ENCODE data around the gene LRIT2. TPM values are rescaled to one million over a fixed set of nuclear protein-coding genes. Genes with fewer than 3 reads are reported as not detected.
A peak's percentile ranks its signal among the peaks of the same experiment; 100 is the strongest.
"Not testable (repeated sequence)": the region's sequence is repeated elsewhere in the genome, so short reads cannot be mapped to it uniquely, and the experiment has no call there.

LRIT2 gene
- total RNA-seq, 1 donor from 2014 or later: not detected

DNA sequence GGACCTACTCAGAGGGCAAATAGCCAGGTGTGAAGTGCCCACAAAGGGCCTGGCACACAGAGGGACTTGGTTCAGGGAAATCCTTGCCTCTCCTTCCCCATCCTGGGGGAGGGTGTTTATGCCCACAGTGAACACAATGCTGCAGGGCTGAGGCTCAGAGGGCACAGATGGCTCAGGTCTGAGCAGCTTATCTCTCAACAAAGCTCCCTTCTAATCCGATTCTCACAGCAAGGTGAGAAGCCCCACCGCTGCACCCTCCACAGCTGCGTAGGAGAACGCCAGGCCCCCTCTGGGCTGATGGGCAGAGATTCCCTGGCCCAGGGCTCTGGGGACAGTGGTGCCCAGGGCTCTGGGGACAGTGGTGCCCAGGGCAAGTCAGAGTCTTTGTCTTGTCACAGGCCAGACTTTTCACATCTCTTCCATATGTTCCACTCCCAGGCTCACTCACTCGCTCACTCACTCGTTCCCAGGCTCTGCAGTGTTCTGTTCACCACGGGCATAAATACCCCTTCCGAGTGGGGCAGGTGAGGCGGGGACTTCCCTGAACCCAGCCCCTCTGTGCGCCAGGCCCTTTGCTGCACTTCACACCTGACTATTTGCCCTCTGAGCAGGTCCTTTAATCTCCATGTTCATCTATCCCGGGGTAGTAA is 39.7 kb downstream of the LRIT2 start:
- no peak for DNase-seq (ENCODE audit: low spot score)

DNA sequence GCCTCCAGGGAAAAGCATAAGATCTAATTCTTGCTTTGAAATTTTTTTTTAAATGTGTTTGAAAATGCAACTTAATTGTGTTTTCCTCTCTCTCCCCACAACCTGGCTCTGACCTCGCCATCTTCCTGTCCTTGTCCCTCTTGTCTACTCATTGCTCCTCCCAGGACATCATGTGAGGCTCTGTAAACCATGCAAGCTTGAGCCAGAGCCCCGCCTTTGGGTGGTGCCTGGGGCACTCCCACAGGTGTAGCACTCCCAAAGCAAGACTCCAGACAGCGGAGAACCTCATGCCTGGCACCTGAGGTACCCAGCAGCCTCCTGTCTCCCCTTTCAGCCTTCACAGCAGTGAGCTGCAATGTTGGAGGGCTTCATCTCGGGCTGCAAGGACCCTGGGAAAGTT is 40.8 kb downstream of the LRIT2 start:
- no peak for DNase-seq (ENCODE audit: low spot score)

DNA sequence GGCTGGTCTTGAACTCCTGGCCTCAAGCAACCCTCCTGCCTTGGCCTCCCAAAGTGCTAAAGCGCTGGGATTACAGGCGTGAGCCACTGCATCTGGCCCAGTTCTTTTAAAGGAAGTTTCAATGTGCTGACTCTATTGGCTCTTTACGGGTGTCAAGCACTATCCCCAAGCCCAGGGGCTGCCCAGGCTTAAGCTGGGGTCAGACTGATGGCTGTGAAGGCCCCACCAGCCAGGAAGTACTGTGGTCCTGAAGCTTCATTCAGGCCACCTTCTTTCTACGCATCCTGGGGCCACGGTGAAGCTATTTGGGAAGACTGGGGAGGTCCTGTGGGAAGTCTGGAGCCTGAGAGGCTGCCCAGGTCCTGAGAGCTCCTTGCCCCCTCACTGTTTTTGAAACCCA is 43.7 kb downstream of the LRIT2 start:
- peak; percentile 55 for DNase-seq (ENCODE audit: low spot score)

DNA sequence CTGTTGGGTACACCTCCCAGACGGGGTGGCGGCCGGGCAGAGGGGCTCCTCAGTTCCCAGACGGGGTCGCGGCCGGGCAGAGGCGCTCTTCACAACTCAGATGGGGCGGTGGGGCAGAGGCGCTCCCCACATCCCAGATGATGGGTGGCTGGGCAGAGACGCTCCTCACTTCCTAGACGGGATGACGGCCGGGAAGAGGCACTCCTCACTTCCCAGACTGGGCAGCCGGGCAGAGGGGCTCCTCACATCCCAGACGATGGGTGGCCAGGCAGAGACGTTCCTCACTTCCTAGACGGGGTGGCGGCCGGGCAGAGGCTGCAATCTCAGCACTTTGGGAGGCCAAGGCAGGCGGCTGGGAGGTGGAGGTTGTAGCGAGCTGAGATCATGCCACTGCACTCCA is 45.0 kb downstream of the LRIT2 start:
- peak; percentile 47 for DNase-seq (ENCODE audit: low spot score)

DNA sequence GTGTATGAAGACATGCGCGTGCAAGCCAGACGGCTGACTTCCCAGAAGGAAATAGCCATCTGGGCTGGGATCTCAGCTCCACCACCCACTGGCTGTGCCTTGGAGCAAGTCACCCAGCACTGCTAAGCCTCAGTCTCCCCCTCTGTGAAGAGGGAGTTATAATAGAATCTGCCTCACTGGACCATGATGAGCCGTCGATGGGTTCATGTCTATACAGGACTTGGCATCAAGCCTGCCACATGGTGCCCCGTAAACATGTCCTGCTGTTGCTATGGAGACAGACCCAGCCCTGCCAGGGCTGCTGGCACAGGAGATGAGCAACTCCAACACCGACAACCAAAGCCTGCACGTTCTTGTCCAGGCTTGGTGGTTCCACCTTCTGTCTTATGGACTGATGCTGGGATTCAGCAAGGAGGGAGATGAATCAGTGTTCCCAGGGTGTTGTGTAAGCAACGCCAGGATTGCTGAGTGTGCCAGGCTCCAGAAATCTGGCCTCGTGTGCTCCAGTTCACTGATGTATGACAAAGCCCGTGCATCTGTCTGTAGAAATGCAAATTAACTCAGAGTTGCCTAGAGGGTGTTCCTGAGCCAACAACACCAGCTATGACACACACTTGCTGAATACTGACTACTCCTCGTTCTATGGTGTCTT is 46.2 kb downstream of the LRIT2 start:
- DNase-seq (ENCODE audit: low spot score): peak; percentile 55

DNA sequence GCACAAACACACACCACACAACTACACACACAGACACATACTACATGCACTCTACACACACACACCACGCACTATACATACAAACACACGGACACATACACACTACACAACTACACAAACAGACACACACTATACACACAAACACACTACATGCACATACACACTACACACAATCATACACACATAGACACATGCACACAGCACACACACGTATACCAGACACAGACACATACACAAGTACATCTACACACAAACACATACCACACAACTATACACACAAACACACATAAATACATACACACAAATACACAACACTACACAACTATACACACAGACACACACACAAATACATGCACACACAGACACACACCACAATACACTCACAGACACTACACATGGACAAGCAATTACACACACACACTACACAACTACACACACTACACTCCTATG is 47.2 kb downstream of the LRIT2 start:
- no peak for DNase-seq (ENCODE audit: low spot score)

DNA sequence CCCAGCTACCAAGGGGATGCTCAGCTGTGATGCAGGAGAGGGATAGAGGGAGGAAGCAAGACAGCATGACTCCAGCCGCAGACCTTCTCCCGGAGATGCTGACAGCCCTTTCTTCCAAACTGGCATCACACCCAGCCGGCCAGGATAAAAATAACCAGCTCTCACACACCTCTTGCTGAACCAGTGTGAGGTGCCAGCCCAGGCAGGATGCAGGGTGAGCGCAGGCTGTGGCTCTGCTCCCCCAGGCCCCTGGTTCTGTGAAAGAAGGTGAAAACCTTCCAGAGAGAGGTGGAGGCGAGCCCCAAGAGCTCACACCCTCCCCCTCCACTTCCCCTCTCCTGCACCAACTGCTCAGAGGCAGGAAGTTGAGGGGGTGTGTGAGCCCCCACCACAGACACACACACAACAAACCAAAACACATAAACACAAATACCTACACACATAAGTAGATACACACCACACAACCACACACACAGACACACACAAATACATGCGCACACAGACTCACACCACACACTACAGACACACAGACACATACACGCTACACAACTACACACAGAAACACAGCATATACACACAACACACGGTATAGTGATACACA is 47.7 kb downstream of the LRIT2 start:
- DNase-seq (ENCODE audit: low spot score): peak; percentile 30

DNA sequence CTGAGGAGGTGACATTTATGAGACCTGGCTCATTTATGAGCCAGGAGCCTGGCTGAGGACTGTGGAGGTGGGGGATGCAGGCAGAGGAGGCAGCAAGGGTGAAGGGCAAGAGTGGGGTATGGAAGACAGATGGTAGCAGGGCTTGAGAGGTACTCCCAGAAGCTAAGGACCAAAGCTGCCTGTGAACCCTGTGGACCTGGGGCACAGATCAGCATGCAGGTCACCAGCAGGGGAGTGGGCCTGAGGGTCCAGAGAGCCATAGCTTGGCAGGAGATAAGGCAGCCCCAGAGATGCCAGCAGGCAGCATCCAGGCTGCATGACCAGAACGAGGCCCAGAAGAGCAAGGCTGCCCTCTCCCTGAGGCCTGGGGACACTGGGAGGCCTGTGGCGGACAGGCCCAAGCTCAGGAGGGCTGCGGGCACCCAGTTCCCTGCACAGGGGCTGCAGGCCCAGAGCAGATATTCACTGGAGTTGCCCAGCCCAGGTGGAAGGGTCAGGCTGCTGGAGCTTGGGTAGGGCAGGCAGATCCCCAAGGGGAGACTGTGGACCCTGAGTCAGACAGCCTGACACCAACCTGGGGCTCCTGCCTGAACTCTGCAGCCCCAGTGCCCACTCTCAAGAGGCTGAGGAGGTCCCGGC is 48.4 kb downstream of the LRIT2 start:
- peak; percentile 62 for DNase-seq (ENCODE audit: low spot score)

DNA sequence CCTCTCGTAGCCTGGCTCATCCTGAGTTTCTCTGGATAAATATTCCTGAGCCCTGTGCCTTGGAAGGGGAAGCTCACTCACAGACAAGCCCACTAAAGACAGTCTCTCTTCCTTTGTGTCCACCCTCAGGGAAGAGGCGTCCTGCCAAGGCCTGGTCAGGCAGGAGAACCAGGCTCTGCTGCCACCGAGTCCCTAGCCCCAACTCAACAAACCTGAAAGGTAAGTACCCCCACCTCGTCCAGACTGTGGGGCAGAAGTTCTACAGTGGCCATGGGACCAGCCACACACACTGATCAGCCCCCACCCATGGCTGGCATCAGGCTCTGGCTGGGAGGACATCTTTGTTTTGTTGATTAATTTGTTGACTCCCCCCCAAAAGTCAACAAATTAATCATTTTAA is 49.0 kb downstream of the LRIT2 start:
- DNase-seq (ENCODE audit: low spot score): peak; percentile 41

DNA sequence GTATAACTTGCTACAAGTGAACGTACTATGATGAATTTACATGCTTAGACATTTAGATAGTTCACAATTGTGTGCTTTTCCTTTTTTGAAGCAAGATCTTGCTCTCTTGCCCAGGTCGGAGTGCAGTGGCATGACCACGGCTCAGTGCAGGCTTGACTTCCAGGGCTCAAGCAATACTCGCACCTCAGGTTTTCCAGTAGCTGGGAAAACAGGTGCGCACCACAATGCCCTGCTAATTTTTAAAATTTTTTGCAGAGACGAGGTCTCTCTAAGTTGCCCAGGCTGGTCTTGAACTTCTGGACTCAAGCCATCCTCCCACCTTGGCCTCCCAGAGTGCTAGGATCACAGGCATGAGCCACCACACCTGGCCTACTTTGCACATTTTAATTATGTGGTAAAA is 49.9 kb downstream of the LRIT2 start:
- no peak for DNase-seq (ENCODE audit: low spot score)

DNA sequence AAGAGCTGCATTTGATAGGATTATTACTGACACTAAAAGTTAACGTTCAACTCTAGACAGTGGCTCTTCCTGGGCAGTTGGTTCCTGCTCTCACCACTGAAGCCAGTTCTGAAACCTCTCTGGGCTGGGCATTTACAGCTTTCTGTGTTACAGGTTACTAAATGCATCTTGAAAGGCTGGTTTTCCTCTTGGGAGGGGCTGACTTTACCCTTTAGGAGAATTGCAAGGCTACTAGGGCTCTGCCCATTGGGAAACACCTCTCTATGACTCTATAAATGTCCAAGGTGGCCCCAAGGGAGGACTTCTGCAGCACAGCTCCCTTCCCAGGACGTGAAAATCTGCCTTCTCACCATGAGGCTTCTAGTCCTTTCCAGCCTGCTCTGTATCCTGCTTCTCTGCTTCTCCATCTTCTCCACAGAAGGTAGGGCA is 51.8 kb downstream of the LRIT2 start, which contains the start of gene GPR15LG:
GPR15LG (plus strand) TSS at position 301 of the 429 bp plus-strand sequence; CDS start at position 352, 51 bp downstream.
- DNase-seq (ENCODE audit: low spot score): no peak

DNA sequence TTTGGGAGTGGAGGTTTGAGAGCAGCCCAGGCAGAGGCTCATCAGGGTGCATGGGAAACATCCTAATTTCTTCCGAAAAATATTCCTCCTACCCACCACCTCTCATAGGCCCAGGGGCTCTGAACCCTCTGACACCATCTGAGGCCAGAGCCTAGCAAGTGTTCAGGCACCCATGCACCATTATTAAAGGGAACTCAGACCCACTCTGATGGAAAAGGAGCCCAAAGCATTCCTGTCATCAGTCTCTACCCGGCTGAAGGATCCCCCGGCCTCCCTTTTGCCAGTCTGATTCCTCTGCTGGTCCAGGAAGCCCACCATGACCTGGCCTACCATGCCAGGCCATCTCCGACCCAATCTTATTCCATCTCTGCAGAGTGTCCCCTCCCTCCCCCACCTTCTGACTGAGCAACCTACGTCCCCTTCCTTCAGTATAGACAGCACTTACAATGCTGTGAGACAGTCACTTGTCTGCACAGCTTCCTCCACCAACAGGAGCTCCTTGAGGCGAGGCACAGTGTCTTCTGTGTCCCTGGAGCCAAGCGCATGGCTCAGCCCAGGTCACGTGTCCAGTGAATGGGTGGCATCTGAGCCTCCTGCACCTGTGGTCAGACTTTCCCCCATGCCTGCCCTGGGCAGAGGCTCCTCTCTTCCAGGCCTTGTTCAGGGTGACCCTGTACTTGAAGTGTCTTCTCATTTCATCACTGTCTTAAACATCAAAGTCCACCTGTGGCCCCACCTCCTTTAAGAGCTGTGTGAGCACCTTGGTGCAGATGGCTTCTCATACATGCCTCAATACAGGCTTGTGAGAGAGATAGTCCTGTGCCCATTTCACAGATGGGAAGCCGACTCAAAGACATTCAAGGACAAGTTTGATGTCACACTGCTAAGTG is 52.6 kb downstream of the LRIT2 start:
- DNase-seq (ENCODE audit: low spot score): no peak

DNA sequence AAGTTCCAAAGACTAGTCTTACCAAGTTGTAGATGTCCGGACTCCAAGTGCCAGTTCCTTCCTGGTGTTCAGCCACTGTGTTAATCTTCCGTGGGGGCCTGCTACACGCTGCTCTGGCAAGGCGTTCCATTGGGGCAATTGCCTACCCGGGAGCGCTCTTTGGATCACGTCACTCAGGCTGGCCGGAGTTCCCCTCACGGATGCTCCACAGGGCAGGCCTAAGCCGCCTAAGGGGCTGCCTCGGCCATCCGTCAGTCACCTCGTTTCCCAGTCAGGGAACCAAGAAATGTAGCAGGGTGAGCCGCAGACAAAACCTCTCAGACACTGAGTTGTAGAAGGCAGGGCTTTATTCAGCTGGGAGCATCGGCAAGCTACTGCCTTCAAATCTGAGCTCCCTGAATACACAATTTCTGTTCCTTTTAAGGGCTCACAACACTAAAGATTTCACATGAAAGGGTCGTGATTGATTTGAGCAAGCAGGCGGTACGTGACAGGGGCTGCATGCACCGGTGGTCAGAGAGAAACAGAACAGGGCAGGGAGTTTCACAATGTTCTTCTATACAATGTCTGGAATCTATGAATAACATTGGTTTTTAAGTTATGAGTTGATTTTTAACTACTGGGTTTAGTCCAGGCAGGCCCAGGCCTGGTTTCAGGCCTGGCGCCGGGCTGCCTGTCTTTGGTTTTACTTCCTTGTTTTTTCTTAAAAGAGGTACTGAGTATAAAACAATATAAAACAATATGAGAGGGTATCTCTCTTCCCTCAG is 53.5 kb downstream of the LRIT2 start:
- not testable (repeated sequence) for DNase-seq (ENCODE audit: low spot score)

DNA sequence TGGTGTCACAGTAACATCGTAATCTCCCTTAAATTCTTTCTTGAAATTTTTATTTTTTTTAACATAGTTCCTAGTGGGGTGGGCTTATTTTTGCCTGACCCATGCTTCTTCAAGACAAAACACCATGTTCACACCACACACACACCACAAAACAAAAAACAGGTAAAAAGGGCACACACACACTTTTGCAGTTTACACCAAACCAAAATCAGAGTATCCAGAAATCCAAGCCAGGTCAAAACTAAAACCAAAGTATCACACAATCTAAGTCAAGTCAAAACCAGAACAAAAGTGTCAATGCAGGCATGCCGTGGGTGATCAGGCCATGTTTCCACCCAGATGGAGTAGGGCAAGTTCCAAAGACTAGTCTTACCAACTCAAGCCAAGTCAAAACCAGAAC is 54.1 kb downstream of the LRIT2 start:
- not testable (repeated sequence) for DNase-seq (ENCODE audit: low spot score)

Other genes with a start within 250 kb of the LRIT2 start
- 146 TPM for gene GHITM, start 86.0 kb downstream of the LRIT2 start, total RNA-seq
- gene GPR15LG, start 51.7 kb downstream of the LRIT2 start, total RNA-seq: not detected
- gene CDHR1, start 31.0 kb downstream of the LRIT2 start, total RNA-seq: 0.35 TPM
- not detected for gene LRIT1, start 16.0 kb upstream of the LRIT2 start, total RNA-seq
- gene RGR, start 19.5 kb upstream of the LRIT2 start, total RNA-seq: not detected
- 70.3 TPM for gene CCSER2, start 103.0 kb upstream of the LRIT2 start, total RNA-seq